ENCODE data around the gene THSD4. TPM values are rescaled to one million over a fixed set of nuclear protein-coding genes. Genes with fewer than 3 reads are reported as not detected.

THSD4 gene
- total RNA-seq, 2 experiments from 2014 or later = not detected

DNA sequence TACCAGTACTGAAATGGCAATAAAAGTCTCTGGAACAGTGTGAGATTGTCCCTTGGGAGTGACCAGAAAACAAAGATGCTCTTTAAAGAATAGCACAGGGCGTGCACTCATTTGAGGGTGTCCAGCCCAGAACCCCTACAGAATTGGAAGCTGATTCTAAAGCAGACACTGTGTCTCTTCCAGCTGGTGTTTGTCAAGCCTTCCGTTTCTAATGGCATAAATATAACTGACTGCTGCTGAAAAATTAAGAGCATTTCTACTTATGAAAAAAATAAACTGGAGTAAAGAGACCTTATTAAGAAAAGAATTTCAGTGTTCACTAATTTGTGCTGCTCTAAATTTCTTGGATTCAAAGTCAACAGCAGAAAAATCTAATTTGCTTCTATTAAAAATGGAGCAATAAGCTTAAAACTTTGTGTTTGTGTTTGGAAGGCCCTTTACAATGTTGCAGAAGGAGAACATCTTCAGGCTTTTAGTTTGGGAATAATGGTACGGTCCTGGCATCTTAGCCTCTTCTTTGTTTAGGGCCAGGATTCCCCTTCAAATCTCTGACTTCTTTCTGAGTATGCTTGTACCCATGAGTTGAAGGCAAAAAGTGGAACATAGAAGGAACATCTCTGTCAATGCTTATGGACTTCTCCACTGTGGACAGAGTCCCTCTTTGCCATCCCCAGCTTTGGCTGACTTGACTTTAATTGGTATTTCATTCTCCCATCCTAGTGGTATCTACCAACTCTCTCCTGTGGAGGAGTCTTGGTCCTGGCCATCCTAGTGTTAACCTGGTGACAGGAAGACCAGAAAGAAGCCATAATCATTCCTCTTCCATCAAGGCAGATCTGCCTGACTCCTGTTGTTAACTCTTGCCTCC is 65.9 kb downstream of the THSD4 start:
- POLR2A ChIA-PET = no interaction called here
- CTCF ChIA-PET = no interaction called here

DNA sequence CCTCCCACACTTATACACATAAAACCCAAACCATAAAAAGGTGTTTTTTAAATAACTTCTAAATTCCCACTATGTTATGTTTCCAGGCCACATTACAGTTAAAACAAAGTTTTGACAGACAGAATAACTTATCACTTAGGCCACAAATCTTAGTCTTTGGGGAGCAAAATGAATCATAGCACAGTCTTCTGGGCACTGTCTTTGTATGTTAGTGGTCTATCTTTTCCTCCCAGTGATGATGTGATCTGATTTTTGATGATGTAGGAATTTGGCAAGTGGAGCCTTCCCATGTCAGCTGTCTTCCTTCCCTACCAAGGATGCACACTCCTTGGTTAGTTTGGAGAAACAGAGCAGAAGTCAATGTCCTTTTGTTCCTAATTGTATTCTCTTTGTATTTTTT is 67.3 kb downstream of the THSD4 start:
- POLR2A ChIA-PET = no interaction called here
- CTCF ChIA-PET = no interaction called here

DNA sequence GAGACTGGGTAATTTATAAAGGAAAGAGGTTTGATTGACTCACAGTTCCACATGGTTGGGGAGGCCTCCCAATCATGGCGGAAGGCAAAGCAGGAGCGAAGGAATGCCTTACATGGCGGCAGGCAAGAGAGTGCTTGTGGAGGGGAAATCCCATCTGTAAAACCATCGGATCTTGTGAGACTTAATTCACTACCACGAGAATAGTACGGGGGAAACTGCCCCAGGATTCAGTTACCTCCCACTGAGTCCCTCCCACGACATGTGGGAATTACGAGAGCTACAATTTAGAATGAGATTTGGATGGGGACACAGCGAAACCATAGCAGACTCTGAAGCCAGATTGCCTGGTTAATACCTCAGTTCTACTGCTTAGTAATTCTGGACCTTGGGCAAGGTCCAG is 67.8 kb downstream of the THSD4 start:
- CTCF ChIA-PET = no interaction called here
- POLR2A ChIA-PET = no interaction called here

DNA sequence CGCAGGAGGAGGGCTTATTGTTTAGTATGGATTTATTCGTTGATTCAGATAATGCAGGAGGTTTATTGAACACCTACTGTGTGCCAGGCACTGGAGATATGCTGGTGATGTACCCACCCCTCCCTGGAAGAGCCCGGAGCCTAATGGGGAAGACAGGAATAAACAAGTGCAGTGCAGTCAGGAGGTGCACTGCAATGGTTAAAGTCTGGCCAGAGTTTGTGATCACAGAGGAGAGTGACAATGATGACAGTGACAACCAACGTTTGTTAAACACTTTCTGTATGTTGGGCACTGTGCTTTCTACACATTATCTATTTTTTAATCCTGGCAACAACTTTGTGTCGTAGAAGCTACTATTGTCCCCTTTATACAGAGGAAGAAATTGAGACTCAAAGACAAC is 70.4 kb downstream of the THSD4 start:
- ChIA-PET CTCF (no interaction called here), POLR2A (no interaction called here)

DNA sequence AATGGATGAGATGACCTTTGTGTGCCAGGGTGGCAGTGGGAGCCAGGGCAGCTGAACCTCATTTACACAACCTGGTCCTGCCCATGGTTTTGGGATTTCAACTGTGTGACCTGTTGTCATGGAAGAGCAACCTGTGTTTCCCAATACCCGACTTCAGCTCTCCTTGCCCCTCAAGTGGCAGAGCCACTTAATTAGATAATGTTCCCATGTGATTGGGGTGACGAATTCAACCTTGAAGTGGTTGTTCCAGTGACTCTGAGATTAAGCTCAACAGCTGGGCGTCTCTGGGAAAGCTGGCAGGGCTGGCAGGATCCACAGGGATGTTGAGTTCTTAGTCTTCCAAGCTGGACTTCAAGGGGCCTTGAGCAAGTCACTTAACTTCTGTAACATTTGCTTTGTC is 71.0 kb downstream of the THSD4 start:
- ChIA-PET CTCF (no interaction called here), POLR2A (no interaction called here)

DNA sequence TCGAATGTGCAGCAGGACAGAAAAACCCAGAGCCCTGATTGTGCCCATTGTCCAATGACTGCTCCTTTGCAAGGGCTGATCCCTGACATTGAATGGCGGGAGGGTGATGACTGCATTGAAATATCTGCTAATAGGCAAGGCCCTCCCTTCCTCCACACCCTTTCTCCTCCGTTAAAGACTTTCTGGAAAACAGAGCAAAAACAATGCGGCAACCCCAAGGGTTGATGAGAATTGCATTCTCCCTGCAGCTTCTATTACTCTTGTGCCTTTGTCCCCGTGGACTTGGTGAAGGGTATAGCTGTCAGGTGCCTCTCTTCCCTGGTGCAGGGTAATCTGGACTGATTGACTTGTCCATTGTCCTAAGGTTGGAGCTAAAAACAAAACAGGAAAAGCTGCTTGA is 71.8 kb downstream of the THSD4 start:
- CTCF ChIA-PET = no interaction called here

GRCh38 chr15:71187526-71187925 is 72.3 kb downstream of the THSD4 start:
- POLR2A ChIA-PET = no interaction called here
- CTCF ChIA-PET = no interaction called here

More for the DNA sequence above, 71.8 kb downstream of the THSD4 start:
- POLR2A ChIA-PET = no interaction called here

GRCh38 chr15:71189718-71190117 is 74.4 kb downstream of the THSD4 start:
- POLR2A ChIA-PET = no interaction called here
- CTCF ChIA-PET = no interaction called here

DNA sequence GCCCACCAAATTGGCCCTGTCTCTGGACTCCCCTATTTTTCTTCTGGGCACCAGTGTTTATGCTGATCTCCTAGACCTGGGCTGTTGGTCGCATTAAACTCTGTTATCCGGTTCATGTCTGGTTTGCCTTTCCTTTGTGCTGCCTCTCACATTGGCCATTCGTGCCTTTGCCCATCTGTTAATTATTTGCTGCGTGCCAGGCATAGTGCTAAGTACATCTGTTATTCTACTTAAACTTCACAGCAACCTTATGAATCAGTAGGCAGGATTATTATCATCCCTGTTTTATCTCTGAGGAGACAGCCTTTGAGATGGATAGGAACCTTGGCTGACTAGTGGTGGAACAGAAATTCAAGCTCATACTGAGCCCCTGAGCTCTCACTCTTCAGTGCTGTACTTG is 76.0 kb downstream of the THSD4 start:
- CTCF ChIA-PET = no interaction called here
- POLR2A ChIA-PET = no interaction called here

GRCh38 chr15:71192816-71193215 is 77.5 kb downstream of the THSD4 start:
- CTCF ChIA-PET = no interaction called here
- POLR2A ChIA-PET = no interaction called here

DNA sequence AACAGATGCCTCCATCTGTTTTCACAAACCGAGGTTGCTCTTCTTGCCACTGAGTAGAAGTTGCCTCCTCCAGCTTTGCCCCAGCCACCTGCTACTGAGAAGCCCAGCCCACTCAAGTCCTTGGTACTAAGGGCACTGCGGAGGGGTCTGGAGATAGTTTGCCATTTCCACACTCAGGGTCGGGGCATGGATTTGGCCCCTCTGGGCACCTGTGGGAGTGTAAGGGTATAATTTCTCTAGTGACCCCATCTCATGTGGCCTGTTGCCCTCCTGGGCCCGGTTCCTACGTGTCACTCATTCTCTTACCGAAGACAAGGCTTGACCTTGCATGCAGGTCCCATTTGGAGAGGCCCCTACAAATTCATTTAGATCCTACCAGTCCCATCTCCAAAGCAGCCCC is 79.0 kb downstream of the THSD4 start:
- ChIA-PET POLR2A (no interaction called here), CTCF (no interaction called here)

DNA sequence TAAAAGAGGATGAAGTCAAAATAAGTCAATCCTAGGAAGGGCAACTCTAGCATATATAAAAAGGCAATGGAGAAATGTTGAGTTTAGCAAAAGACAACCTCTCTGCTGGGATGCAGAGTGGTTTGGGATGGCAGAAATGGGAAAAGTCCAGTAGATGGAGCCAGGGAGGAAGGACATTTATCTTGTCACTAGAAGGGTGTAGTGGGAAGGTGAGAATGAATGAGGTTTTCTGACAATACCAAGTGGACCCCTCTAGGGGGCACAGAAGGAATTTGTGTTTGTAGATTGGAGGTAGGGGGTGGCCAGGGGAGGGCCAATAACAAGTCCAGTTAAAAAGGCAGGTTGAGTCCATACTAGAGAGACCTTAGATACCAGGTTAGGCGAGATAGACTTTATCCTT is 80.0 kb downstream of the THSD4 start:
- ChIA-PET POLR2A (no interaction called here), CTCF (no interaction called here)

- ChIA-PET CTCF (no interaction called here), POLR2A (no interaction called here)
Observed at GRCh38 chr15:71197620-71198019, 82.3 kb downstream of the THSD4 start.

DNA sequence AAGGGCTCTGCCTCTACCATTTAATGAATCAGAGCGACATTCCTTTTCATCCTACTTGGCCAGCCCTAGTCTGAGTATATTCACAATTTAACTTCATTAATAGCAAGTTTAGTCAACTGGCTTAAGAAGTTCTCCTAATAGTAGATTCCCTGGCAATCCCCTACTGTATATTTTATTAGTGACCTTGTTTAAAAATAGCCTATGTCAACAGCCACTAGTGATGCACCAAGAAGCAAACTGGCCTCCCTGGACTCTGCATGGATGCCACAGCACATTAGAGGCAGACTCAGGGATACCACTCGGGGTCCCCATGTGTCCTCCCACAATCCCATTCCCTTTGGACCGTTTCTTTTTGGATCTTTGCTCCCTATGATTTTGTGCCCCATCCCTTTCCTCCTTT is 83.6 kb downstream of the THSD4 start:
- ChIA-PET POLR2A (no interaction called here), CTCF (no interaction called here)

GRCh38 chr15:71199384-71200351 is 84.4 kb downstream of the THSD4 start:
- ChIA-PET POLR2A (no interaction called here), CTCF (no interaction called here)

GRCh38 chr15:71201477-71201876 is 86.2 kb downstream of the THSD4 start:
- POLR2A ChIA-PET = no interaction called here
- CTCF ChIA-PET = no interaction called here

- POLR2A ChIA-PET = no interaction called here
Observed at GRCh38 chr15:71202712-71203111, 87.4 kb downstream of the THSD4 start.

DNA sequence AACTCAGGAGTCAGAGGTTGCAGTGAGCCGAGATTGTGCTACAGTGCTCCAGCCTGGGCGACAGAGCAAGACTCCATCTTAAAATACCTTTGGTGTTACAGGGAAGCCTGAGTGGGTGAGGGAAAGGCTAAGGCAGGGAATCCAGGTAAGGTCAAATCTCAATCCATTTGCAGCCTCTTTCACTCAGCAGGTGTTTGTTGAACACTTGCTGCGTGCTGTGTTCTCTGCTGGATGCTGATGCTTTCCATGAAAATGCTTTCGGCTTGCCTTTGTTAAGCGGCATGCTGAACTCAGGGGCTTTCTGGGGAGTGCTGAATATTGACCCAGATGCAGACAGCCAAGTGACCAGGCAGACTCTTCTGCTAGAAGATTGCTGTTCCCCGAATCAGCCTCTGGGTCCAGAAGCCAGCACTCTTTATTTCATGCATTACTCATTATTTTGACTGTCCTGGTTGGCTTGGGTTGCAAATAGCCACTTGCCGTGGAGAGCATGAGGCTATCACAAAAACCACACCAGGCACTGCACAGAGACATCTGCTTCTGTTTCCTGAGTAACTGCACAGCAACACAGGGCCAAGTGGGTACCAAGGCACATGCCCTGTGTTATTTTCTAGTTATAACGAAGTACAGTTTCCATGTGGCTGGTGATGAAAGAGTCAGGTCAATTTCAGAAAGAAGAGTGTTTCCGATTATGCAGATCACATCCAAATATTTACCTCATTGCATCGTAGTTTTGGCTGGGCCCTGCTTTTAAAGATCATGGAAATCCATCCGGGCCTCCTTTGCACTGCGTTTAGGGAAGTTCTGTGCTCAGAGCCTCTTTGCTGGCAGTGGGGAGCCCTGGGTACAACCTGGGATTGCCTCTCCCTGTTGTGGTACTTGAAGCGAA is 88.6 kb downstream of the THSD4 start:
- ChIA-PET POLR2A (no interaction called here), CTCF (no interaction called here)

More at GRCh38 chr15:71202712-71203111, 87.4 kb downstream of the THSD4 start:
- CTCF ChIA-PET = interaction anchor here (0.6 kb wide), 1 partner anchor 205 kb away, joined by 4 read pairs; no protein-coding TSS in a partner anchor

DNA sequence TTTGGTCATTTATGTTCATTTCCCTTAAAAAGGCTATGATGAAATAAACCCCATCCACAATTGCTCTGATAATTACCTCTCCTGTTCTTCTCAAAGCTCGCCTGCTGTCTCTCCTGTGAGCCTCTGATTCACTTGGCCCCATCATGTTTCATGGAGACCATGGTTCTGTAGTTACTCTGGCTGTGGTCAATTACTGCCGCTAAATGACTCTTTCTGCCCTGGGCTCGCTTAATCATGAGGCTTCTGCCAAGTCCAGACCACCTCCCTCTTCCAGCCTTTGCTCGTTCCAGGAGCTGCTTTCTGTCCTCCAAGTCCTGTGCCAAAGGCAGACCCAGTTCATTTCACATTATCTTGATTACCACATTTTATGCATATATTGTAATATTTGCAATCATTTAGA is 91.9 kb downstream of the THSD4 start:
- ChIA-PET CTCF (no interaction called here), POLR2A (no interaction called here)

DNA sequence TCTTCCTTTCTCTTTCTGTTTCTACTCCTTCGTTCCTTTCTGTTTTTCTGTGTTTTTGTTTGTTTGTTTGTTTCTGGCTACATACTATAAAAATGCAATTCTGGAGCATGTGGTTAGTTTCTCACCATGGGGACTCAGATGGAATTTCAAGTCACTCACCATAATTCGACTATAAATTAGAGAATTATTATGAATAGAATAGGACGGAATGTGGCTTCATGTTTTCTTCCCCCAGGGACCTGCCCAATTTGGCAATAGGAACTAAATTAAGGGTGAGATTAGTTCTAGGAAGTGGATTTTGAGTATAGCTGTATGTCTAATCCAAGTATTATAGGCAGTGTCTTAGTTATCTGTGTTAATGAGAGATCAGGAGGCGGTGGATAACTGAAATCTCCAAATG is 96.9 kb downstream of the THSD4 start:
- ChIA-PET POLR2A (no interaction called here), CTCF (no interaction called here)

Measured in activated CD8-positive, alpha-beta memory T cell treated with anti-CD3 and anti-CD28 coated beads for 36 hours (primary cell).